NCI-H748 (cell line): Measurements from ENCODE around the gene ZNF335.

Experiments
- DNase-seq: peaks from one replicate; lab custom pipeline; 2025; ENCODE audit not compliant: unreplicated experiment; lab: John Stamatoyannopoulos, UW

Gene ZNF335

DNA sequence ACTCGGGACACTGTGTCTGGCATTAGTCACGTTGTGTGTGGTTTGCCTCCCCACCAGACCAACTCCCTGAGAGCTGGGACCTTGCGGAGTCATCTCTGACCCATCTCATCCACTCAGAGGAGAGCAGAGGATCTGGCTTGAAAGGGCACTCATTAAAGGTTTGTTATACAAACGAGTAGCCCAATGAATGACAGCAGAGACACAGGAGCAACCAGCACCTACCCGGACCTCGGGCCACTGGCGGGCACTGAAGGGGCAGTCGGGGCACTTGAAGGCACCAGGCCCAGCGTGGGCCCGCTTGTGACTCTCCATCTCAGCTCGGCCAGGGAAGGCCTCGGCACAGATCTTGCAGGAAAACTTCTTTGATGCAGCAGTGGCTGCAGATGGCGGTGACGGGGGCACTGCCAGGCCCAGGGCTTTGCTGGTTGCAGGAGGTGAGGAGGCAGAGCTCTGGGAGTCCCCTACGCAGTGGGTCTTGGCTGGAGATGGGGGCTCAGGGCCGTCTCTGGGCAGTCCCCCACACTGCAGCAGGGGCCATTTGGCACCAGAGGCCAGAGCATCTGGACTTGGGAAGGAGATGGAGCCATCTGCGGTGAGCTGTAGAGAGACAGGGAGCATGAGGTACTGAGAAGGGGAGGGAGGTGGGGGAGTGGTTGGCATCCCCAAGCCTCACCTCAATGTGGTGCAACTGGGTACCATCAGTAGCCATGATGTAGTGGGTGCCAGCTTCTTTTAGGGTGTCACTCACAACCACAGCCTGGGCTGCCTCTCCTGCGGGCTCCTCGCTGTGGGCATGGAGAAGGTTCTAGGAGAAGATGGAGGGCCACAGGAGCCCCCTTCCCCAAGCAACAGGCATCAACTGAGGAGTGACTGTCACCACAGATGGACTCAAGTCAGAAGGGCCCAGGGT, 19.8 kb downstream of the ZNF335 start:
- no peak for DNase-seq

DNA sequence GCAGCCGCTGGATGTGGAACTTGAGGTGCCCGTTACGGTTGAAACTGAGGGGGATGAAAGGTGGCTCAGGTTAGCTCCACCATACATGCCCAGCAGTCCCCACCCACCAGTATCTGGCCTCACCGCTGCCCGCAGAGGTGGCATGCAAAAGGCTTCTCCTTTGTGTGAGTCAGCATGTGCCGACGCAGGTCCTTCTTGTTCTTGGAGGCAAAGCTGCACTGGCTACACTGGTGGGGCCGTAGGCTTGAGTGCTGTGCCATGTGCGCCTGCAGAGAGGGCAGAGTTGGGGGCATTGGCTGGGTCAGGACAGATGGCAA, 21.7 kb downstream of the ZNF335 start:
- no peak for DNase-seq

DNA sequence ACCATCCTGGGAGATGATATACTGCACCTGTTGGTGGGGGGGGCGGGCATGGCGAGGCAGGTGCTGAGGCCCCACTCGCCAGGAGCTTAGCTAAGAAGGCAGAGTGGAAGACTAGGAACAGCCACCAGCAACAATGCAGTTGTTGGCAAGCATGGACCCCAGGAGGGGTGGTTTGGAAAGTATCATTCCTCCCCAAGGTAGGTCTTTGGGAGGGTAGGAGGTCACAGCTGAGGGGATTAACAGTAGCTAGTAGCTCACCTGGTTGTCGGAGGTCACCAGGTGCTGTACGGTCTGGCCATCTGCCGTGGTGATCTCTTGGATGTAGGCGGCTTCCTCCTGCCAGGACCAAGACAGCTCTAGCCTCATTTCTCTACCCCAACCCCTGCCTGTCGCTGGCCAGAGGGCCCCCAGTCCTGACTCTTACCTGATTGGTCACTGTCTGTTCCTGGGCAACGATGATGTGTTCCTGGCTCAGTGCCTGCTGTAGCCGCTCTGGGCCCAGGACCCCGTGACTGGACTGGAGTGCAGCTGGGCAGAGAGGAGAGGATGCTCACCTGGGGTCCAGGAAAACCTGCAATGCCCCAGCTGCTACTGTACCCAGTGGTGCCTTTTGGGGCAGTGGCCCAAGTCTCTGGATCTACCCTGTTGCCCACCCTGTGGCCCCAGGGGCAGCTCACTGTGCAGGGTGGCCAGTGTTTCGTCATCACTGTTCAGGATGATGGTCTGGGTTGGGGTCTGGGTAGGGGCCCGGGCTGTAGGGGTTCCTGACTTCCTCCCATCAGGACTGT, 22.3 kb downstream of the ZNF335 start:
- DNase-seq = no peak

DNA sequence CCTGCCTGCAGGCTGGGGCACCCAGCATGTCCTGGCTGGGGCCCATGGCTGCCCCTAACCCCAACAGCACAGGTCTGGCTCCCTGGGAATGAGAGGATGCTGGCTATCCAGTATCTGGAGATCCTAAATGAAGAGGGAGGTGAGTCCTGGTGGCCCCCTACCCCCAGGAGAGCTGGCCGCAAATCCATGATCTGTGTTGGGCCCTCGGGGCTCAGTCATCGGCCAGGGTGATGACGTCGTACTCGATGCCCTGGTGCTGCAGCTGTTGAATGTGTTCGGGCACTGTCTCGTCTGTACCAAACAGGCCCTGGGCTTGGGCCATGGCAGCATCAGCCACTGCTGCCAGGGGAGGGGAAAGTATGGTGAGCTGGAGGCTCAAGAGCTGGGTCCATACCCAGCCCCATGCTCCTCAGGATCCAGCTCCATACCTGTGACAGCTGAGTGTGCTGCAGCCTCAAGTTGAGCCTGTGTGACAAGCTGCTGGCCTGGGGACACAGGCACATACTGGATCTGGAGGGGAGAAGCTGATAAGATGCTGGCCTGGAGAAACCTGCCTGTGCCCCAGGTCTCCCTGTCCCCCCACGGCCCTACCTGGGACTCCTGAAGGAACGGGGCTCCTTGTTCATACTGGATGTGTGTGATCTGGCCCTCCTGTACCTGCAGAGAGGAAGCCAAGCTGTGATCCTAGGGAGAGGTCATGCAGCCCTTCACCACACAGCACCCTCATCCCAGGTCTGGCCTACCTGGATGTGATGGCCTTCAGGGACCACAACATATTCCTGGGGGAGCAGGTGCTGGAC, 23.1 kb downstream of the ZNF335 start:
- no peak for DNase-seq

DNA sequence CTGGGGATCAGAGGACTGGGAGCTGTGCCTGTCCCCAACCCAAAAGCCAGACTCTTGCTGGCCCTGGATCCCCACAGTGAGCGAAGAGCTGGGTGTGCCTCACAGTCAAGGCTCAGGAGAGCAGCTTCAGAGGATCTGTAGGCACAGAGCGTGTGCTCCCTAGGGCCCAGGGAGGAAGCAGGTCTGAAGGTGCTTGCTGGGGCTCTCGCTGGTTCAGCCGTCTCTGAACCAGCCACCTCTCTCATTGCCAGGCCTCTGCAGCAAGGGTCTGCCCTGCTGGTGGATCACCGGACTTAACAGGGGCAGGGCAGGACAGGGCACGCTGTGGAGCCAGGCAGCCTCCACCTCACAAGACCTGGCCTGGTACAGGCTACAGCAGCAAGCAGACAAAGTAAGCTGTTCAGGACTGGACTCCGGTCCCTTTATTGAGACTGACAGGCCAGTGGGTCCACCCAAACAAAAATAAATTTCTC, 23.7 kb downstream of the ZNF335 start:
- no peak for DNase-seq

DNA sequence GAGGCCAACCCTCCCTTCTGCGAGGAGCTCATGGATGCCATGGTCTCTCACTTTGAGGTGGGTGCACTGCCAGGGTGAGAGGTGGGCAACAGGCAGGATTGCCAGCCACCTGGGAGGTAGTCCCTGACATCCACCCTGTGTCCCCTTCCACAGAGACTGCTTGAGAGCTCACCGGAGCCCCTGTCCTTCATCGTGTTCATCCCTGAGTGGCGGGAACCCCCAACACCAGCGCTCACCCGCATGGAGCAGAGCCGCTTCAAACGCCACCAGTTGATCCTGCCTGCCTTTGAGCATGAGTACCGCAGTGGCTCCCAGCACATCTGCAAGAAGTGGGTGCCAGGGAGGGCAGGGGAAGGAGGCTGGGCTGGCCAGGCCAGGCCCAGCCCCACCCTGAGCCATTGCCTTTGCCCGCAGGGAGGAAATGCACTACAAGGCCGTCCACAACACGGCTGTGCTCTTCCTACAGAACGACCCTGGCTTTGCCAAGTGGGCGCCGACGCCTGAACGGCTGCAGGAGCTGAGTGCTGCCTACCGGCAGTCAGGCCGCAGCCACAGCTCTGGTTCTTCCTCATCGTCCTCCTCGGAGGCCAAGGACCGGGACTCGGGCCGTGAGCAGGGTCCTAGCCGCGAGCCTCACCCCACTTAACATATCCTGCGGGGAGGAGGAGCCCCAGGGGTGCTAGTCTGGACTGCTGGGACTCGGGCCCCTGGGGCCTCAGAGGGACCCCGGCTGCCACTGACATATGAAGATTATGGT, 24.7 kb downstream of the ZNF335 start:
- no peak for DNase-seq

DNA sequence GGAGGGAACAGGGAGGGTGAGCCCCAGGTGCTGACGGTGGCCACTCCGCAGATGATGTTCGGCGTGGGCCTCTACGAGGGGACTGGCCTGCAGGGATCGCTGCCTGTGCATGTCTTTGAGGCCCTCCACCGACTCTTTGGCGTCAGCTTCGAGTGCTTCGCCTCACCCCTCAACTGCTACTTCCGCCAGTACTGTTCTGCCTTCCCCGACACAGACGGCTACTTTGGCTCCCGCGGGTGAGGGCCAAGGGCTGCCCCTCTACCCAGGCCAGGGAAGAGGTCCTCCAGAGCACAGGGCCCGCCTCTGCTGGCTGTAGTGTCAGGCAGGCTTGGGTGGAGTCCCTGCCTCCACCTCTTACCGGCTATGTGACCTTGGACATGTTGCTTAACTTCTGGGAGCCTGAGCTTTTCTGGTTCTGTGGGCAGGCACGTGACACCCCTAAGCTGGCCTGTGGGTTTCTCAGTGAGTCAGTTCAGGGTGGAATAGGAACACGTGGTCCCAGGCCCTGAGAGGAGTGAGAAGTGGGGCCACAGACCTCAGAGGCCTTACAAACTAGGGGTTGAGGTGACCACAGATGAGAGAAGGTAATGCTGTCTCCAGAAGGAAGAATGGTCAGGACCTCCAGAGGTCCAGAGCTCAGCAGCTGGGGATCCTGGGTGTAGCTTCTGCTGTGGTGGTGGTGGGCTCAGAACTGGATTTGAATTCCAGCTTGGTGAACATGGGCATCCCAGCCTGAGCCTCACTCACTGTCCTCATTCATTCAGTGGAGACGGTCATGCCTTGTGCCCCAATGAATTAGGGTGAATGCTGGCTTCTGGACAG, 25.6 kb downstream of the ZNF335 start:
- no peak for DNase-seq

DNA sequence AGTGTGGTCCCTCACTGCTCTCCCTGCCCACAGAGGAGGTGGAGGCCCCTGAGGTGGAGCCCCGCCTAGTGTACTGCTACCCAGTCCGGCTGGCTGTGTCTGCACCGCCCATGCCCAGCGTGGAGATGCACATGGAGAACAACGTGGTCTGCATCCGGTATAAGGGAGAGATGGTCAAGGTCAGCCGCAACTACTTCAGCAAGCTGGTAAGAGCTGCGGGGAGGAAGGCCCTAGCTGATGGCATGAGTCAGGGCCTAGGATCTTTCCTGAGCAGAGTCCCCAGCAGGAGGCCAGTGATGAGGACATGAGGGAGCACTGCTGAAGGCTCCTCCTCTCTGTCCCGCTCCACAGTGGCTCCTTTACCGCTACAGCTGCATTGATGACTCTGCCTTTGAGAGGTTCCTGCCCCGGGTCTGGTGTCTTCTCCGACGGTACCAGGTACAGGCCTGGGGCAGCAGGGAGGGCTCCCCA, 26.3 kb downstream of the ZNF335 start:
- DNase-seq = no peak

DNA sequence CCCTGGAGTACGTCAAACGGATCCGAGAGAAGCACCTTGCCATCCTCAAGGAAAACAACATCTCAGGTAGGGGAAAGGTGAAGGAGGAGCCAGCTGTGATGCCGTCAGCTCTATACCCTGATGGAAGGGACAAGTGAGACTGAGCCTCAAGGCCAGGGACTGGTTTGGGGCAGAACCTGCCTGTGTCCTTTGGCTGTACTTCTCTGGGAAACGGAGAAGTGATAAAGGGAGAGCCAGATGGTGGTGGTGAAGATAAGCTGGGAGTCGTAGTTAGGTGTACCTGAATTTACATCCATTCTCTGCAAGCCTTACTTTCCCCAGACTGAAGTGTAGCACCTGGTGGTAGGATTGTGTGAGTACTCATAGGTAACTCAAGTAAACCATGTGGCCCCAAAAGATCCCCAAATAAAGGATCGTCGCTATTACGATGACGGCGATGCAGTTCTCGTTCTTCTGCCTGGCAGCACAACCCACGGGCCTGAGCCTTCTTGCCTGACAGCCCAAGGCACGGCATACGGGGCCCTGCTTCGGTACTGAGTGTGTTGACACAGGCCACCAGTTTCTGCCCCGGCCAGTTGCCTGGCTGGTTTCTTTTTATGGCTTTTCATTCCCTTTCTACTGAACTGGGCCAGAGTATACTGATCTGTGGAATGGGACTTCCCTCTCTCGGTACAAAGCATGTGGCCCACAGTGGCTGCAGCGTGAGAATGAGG, 26.9 kb downstream of the ZNF335 start:
- DNase-seq = no peak

DNA sequence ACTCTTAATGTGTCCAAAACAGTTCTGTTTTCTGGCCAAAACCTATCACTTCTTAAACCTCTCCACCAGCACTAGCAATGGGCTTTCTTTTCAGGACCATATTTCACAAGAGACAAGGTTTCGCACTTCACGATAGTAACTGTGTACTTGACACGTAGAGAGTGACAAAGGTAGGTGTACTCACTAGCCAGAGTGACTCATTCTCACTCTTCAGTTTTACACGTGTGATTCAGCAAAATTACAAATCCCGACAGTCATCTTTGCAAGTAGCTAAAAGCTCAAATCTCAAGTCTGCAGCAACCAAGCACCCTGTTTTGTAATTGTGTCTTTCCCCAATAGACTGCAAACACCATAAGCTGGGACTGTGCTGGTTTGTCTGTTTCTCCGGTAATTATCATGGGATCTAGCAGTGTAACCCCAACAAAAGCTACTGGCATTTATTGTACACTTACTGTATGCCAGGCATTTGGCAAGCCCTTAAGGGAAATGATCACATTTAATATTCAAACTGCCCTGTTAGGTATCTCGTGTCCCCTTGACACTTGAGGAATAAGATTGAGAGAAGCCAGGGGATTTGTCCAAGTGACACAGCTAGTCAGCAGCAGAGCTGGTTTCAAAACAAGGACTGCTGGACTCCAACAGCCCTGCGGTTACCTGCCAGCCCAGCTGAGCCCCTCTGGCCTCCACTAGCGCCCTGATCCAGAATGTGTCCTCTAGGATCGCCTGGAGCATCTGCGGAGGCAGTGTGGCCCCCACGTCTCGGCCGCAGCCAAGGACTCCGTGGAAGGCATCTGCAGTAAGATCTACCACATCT, 27.6 kb downstream of the ZNF335 start:
- DNase-seq = no peak

DNA sequence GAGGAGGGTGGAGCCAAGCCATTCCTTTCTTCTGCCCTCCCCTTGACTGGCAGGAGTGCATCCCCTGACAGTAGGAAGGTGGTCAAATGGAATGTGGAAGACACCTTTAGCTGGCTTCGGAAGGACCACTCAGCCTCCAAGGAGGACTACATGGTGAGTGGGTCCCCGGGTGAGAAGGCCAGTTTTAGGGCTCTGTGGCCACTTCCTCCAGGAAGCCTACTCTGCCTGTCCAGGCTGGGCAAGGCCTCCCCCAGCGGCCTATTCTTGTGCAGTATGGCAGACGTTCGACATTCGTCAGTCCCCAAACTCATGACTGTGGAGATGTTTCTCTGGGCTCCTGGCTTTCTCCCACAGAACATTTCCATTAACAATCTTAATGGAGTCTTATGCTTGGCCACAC, 28.4 kb downstream of the ZNF335 start:
- DNase-seq = no peak

DNA sequence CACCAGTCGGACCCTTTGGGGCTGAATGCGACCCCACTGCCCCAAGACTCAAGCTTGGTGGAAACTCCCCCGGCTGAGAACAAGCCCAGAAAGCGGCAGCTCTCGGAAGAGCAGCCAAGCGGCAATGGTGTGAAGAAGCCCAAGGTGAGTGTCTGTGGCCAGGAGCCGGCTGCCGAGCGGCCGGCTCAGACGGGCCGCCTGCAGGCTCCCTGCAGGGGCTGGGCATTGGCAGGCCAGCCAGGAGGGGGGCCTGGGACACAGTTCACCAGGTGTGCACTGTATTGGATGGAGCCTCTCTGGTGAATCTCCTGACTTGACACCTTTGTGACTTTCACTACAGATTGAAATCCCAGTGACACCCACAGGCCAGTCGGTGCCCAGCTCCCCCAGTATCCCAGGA, 31.5 kb downstream of the ZNF335 start:
- DNase-seq = no peak

DNA sequence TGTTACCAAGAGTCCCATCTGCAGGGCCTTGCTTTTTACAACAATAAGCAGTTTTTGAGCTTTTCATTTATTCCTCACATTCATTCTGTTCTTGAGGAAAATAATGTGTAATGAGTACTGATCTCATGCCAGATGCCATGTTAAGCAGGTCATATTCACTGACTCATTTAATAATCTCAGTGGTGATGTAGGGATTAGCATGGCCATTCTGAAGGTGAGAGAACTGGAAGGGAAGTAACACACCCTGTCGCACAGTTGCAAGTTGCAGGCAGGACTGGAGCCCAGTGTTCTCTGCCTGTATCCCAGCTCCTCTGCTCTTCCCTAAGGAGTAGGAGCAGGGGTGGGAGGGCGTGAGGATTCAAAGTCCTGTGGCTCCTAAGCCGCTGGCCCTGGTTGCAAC, 31.9 kb downstream of the ZNF335 start:
- DNase-seq = no peak

DNA sequence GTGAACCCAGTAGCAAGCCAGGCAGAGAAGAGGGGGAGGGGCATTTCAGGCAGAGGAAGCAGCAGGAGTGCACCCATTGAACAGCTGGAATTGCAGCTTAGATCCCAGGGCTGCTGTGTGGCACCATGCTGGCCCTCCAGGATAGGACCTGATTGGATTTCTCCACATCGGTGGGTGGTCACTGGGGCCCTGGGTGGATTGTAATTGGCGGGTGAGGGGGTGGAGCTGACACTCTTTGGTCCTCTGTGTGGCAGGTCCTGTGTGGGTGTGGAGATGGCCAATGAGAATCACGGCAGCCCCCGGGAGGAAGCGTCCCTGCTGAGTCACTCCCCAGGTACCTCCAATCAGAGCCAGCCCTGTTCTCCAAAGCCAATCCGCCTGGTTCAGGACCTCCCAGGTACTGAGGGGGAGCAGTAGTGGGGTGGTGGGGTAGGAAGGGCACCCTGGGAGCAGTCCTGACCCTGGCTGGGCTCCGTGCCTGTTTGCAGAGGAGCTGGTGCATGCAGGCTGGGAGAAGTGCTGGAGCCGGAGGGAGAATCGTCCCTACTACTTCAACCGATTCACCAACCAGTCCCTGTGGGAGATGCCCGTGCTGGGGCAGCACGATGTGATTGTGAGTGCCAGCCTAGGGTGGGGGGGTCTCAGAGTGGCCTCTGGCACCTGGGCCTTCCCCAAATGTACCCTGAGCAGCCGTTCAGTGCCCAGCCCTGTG, 33.1 kb downstream of the ZNF335 start:
- no peak for DNase-seq

DNA sequence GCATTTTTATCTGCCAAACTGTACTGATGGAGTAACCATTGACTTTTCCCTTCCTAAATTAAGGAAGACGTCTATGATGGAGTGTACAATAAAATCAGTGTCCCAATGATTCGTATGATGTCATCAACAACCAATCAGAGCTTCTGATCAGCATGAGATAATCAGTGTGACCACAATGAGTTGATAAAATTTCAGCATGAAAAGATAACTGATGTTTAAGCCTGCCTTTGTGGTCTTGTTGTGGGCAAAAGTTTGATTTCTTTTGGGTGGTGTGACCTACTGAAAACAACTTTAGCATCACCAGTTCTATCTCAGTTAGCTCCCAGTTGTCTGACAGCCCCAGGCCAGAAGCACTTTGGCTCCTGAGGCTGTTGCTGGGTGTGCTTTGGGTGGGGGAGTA, 34.2 kb downstream of the ZNF335 start:
- DNase-seq = no peak

DNA sequence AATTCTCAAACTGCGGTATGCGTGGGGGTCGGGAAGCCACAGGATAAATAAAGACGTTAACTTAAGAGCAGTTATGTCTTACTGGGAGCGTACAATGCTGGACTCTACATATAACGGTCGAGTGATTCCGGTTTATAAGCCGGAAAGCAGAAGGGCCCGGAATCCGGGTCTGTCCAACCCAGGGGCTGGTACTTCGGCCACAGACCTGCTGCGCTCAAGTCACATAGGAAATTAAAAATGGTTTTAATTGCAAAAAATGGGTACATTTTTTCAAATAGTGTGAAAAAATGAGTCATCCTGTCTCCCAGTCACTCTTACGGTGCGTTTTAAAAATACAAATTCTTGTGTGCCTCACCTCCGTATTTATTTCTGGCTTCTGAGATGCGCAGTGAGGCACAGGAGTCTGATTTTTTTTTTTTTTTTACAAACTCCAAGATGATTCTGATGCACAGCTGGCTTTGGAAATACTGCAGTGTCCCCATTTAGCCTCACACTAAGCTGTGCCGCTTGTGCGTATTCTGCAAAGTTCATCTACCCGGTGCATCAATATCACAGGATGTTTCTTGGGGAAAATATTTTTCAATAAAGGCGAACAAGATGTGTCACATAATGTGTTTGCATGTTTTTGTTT, 36.5 kb downstream of the ZNF335 start:
- no peak for DNase-seq
